CD4-positive, alpha-beta T cell (primary cell): ENCODE measurements around the gene PADI3. TPM values are rescaled to one million over a fixed set of nuclear protein-coding genes. Genes with fewer than 3 reads are reported as not detected.

Source experiments
- ATAC-seq: fragments of 200-7000 bp; cut with Tn5 transposase; one replicate; pipeline ENCODE4 v1.10.0; 2022; ENCODE audit warnings: mild to moderate bottlenecking; ENCODE audit not compliant: poor library complexity
- CTCF ChIA-PET: fragments of 350-600 bp; sonication (Branson Sonifier 250); formaldehyde crosslinking; loops from one replicate; lab custom pipeline; 2021; ENCODE audit warnings: antibody characterized with exemption, inconsistent platforms; lab: Charles Lee
- POLR2A ChIA-PET: fragments of 350-600 bp; sonication (Branson Sonifier 250); formaldehyde crosslinking; loops from one replicate; lab custom pipeline; 2021; ENCODE audit warnings: antibody characterized with exemption, inconsistent platforms; lab: Charles Lee
- DNase-seq, 14 experiments: peaks; one replicate each; pipeline ENCODE4 v3.0.0-alpha.2; 2013 to 2020; ENCODE audit warnings: mixed read lengths in 2 of 14
- H3K27ac ChIP-seq, 2 donors: one replicate each; pipeline versions ENCODE4 v1.5.1 to v1.7.0; 2013; ENCODE audit warnings: low read length in 2 of 2, low read depth in 1 of 2, mild to moderate bottlenecking in 1 of 2
- H3K27me3 ChIP-seq, 2 experiments: 1 replicate in 1 of 2; 2 replicates in 1 of 2; pipeline versions ENCODE4 v1.6.1 to v1.7.0; 2013; ENCODE audit warnings: low read length in 2 of 2, control low read depth in 1 of 2, mild to moderate bottlenecking in 1 of 2, moderate library complexity in 1 of 2; ENCODE audit not compliant: insufficient read depth in 2 of 2, control insufficient read depth in 1 of 2
- H3K36me3 ChIP-seq: one replicate; pipeline ENCODE4 v1.6.1; 2013; ENCODE audit warnings: low read length, control low read depth; ENCODE audit not compliant: insufficient read depth
- H3K4me1 ChIP-seq: one replicate; pipeline ENCODE4 v1.6.1; 2013; ENCODE audit warnings: low read length, control low read depth; ENCODE audit not compliant: insufficient read depth
- H3K4me3 ChIP-seq: one replicate; pipeline ENCODE4 v1.5.1; 2013; ENCODE audit warnings: mild to moderate bottlenecking, low read length, moderate library complexity
- H3K9me3 ChIP-seq, 2 experiments: 1 replicate in 1 of 2; 2 replicates in 1 of 2; pipeline versions ENCODE4 v1.6.1 to v1.7.0; 2013; ENCODE audit warnings: low read length in 2 of 2, mild to moderate bottlenecking in 2 of 2, control low read depth in 1 of 2, moderate library complexity in 1 of 2; ENCODE audit not compliant: control insufficient read depth in 1 of 2, insufficient read depth in 1 of 2
- H3K27ac Mint-ChIP-seq: one replicate; pipeline ENCODE4 v1.8.0; 2020; ENCODE audit warnings: mixed read lengths
- H3K27me3 Mint-ChIP-seq: one replicate; pipeline ENCODE4 v1.8.0; 2021; ENCODE audit warnings: mixed read lengths
- H3K36me3 Mint-ChIP-seq: one replicate; pipeline ENCODE4 v1.8.0; 2021; ENCODE audit warnings: low read depth, mixed read lengths
- H3K4me1 Mint-ChIP-seq: one replicate; pipeline ENCODE4 v1.8.0; 2021; ENCODE audit warnings: low read depth, mixed read lengths
- H3K4me3 Mint-ChIP-seq: one replicate; pipeline ENCODE4 v1.8.0; 2020; ENCODE audit warnings: mild to moderate bottlenecking, mixed read lengths
- H3K9me3 Mint-ChIP-seq: one replicate; pipeline ENCODE4 v1.8.0; 2020; ENCODE audit warnings: mixed read lengths
- intact Hi-C, 2 experiments: fragments of 100-400 bp; cut with DNase I in 1 of 2; cut with micrococcal nuclease in 1 of 2; formaldehyde crosslinking; loops; one replicate each; pipeline versions ENCODE4 v1.15.1 to v1.9.0; 2023 to 2025; cut with DNase I, micrococcal nuclease
- total RNA-seq, 174 experiments: library from RNA in 2 of 174; stranded (reverse) in 2 of 174; gene quantifications; one replicate each; pipeline ENCODE4 v1.2.3 and lab custom pipeline; 2021 to 2026
- TF ChIP-seq, protein P1 (sequence below): fragments of 200-600 bp; IDR thresholded peaks from one replicate; pipeline ENCODE4 v1.8.0; 2022; ENCODE audit warnings: antibody characterized with exemption, mild to moderate bottlenecking

The PADI3 gene
- total RNA-seq, 2 experiments from 2014 or later: not detected

DNA sequence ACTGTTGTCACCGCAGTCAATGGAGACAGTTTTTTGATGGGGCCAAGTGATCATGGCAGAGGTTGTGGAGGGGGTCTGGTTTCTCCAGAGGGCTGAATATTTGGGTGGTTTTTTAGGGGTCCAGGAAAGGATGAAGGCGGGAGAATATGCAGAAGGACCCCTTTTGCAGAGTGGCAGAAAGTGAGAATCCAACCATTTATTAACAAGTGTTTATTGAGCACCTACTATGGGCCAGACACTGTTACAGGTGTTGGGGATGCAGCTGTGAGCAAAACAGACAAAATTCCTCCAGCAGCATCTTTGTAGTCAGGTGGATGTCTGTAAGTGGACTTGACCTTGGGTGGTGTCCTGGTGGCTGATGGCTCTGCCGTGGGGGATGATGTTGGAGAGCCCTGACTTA, 28.6 kb upstream of the PADI3 start:
- ATAC-seq (no peak), DNase-seq (no peak)
- no peaks in the 10 kb centered on the region for H3K36me3 ChIP-seq
- intact Hi-C loops: no loop called here
- no peaks in the 10 kb centered on the region for H3K9me3 Mint-ChIP-seq
- TF ChIP-seq, protein P1, sequence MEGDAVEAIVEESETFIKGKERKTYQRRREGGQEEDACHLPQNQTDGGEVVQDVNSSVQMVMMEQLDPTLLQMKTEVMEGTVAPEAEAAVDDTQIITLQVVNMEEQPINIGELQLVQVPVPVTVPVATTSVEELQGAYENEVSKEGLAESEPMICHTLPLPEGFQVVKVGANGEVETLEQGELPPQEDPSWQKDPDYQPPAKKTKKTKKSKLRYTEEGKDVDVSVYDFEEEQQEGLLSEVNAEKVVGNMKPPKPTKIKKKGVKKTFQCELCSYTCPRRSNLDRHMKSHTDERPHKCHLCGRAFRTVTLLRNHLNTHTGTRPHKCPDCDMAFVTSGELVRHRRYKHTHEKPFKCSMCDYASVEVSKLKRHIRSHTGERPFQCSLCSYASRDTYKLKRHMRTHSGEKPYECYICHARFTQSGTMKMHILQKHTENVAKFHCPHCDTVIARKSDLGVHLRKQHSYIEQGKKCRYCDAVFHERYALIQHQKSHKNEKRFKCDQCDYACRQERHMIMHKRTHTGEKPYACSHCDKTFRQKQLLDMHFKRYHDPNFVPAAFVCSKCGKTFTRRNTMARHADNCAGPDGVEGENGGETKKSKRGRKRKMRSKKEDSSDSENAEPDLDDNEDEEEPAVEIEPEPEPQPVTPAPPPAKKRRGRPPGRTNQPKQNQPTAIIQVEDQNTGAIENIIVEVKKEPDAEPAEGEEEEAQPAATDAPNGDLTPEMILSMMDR: no peak
- H3K4me1 Mint-ChIP-seq: no peaks in the 10 kb centered on the region
- no peaks in the 10 kb centered on the region for H3K9me3 ChIP-seq
- no peak overlapping the region for H3K27ac Mint-ChIP-seq
- H3K4me3 ChIP-seq: no peak overlapping the region
- no peaks in the 10 kb centered on the region for H3K36me3 Mint-ChIP-seq
- no peak overlapping the region for H3K4me3 Mint-ChIP-seq
- CTCF ChIA-PET: no interaction called here
- H3K27me3 ChIP-seq: peaks cover 0 to 2% of the 10 kb centered on the region in 2 experiments
- POLR2A ChIA-PET: no interaction called here
- no peaks in the 10 kb centered on the region for H3K4me1 ChIP-seq
- no peak overlapping the region for H3K27ac ChIP-seq
- H3K27me3 Mint-ChIP-seq: peaks cover 12% of the 10 kb centered on the region

DNA sequence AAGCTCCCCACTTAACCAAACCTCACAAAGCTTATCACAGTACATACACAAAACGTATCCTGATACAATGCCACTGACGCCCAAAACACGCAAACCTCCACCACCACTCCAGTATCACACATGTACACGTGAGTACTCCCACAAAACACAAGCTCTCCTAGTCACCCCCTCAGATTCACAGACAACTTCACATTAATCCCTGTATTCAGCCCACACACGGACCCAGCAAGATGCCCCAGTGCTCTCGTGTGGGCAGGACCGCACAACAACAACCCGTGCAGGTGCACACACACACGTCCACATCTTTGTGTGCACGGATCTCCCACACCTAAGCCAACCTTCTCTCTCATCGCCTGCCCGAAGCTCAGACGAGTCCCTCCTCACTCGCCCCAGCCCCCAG, 26.3 kb upstream of the PADI3 start:
- H3K27ac Mint-ChIP-seq: no peak overlapping the region
- no peak overlapping the region for H3K4me3 Mint-ChIP-seq
- Histone ChIP-seq H3K4me1 (no peaks in the 10 kb centered on the region), H3K27me3 (peaks cover 0 to 2% of the 10 kb centered on the region in 2 experiments), H3K4me3 (no peak overlapping the region), H3K27ac (no peak overlapping the region), H3K36me3 (no peaks in the 10 kb centered on the region), H3K9me3 (no peaks in the 10 kb centered on the region)
- no peaks in the 10 kb centered on the region for H3K27me3 Mint-ChIP-seq
- TF ChIP-seq, protein P1: no peak
- H3K9me3 Mint-ChIP-seq: no peaks in the 10 kb centered on the region
- ATAC-seq (no peak), DNase-seq (no peak)
- no peaks in the 10 kb centered on the region for H3K36me3 Mint-ChIP-seq
- no peaks in the 10 kb centered on the region for H3K4me1 Mint-ChIP-seq
- ChIA-PET POLR2A (no interaction called here), CTCF (no interaction called here)
- intact Hi-C loops: no loop called here

DNA sequence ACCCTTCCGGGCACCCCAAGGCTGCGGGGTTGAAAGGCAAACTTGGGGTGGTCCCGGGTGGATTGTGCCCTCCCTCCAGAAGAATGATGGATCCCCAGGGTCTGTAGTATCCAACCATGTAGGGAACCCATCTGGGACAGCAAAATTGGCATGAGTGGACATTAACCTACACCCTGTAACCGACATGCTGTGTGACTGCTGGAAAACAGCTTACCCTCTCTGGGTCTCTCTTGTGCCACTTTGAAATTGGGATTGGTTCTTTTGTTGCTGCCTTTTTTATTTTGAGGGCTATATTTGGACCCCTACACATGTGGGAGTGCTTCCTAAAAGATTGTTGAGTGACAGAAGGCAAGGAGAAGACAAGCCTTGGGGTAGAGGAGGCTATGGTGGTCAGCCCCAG, 24.5 kb upstream of the PADI3 start:
- no peaks in the 10 kb centered on the region for H3K4me1 ChIP-seq
- DNase-seq: no peak
- H3K27ac ChIP-seq: no peak overlapping the region
- ATAC-seq: no peak
- no peaks in the 10 kb centered on the region for H3K27me3 Mint-ChIP-seq
- no peaks in the 10 kb centered on the region for H3K4me1 Mint-ChIP-seq
- H3K27ac Mint-ChIP-seq: no peak overlapping the region
- H3K4me3 Mint-ChIP-seq: no peak overlapping the region
- peaks cover 0 to 2% of the 10 kb centered on the region in 2 experiments for H3K27me3 ChIP-seq
- no peaks in the 10 kb centered on the region for H3K36me3 Mint-ChIP-seq
- H3K4me3 ChIP-seq: no peak overlapping the region
- H3K36me3 ChIP-seq: no peaks in the 10 kb centered on the region
- TF ChIP-seq, protein P1: no peak
- ChIA-PET CTCF (no interaction called here), POLR2A (no interaction called here)
- H3K9me3 Mint-ChIP-seq: no peaks in the 10 kb centered on the region
- H3K9me3 ChIP-seq: no peaks in the 10 kb centered on the region
- intact Hi-C loops: no loop called here
